Measurements from ENCODE around the gene C1QTNF6. TPM values are rescaled to one million over a fixed set of nuclear protein-coding genes. Genes with fewer than 3 reads are reported as not detected.

The C1QTNF6 gene
- total RNA-seq (2022; extraction: Qiagen RNA extraction), result 6.6 to 12.4 TPM (median 10.8 TPM) in 5 replicates

GRCh38 chr22:37187891-37188761 is at the start of gene C1QTNF6:
Gene C1QTNF6, minus strand, starts transcription at chr22:37188247. Its CDS starts 34 bp downstream, at chr22:37188213.

GRCh38 chr22:37212174-37212906 is 24.3 kb upstream of the C1QTNF6 start, which contains the start of gene SSTR3:
Gene SSTR3, minus strand, starts transcription at chr22:37212477. Its CDS starts 4,674 bp downstream, at chr22:37207803.

Other genes starting within 250 kb of the C1QTNF6 start
- 43.7 to 52.8 TPM (median 48.8 TPM) in 5 replicates for gene TST, start 168.8 kb downstream of the C1QTNF6 start, total RNA-seq (2022; extraction: Qiagen RNA extraction)
- gene MPST, start 168.5 kb downstream of the C1QTNF6 start, total RNA-seq (2022; extraction: Qiagen RNA extraction), result 44.5 to 72.8 TPM (median 66.2 TPM) in 5 replicates
- 20.0 to 27.7 TPM (median 26.7 TPM) in 5 replicates for gene KCTD17, start 136.5 kb downstream of the C1QTNF6 start, total RNA-seq (2022; extraction: Qiagen RNA extraction)
- gene TMPRSS6, start 78.5 kb downstream of the C1QTNF6 start, total RNA-seq (2022; extraction: Qiagen RNA extraction), result 0.02 to 0.04 TPM in 2 of 5 replicates, not detected in the others
- gene IL2RB, start 38.3 kb downstream of the C1QTNF6 start, total RNA-seq (2022; extraction: Qiagen RNA extraction), result 0.02 to 0.13 TPM (median 0.08 TPM) in 5 replicates
- gene SSTR3, start 24.2 kb upstream of the C1QTNF6 start, total RNA-seq (2022; extraction: Qiagen RNA extraction), result 0.02 TPM in 1 of 5 replicates, not detected in the others
- gene RAC2, start 56.0 kb upstream of the C1QTNF6 start, total RNA-seq (2022; extraction: Qiagen RNA extraction), result 0.06 to 0.28 TPM (median 0.15 TPM) in 4 of 5 replicates, not detected in the other
- 0.63 to 1.2 TPM (median 0.90 TPM) in 5 replicates for gene CYTH4, start 94.3 kb upstream of the C1QTNF6 start, total RNA-seq (2022; extraction: Qiagen RNA extraction)
- 3.8 to 7.2 TPM (median 6.7 TPM) in 5 replicates for gene ELFN2, start 239.2 kb upstream of the C1QTNF6 start, total RNA-seq (2022; extraction: Qiagen RNA extraction)